Activated CD4-positive, alpha-beta T cell treated with anti-CD3 and anti-CD28 coated beads, Interleukin-2, amount 50 U/mL, for 16 hours (primary cell): ENCODE measurements around the gene ADGRB2.

ENCODE experiments used
- DNase-seq: peaks from one replicate; pipeline ENCODE4 v3.0.0-alpha.2; 2020

ADGRB2 gene

GRCh38 chr1:31795801-31796621 lies 31.9 kb upstream of the ADGRB2 start:
- no peak for DNase-seq

GRCh38 chr1:31795096-31795675 lies 31.0 kb upstream of the ADGRB2 start:
- no peak for DNase-seq

DNA sequence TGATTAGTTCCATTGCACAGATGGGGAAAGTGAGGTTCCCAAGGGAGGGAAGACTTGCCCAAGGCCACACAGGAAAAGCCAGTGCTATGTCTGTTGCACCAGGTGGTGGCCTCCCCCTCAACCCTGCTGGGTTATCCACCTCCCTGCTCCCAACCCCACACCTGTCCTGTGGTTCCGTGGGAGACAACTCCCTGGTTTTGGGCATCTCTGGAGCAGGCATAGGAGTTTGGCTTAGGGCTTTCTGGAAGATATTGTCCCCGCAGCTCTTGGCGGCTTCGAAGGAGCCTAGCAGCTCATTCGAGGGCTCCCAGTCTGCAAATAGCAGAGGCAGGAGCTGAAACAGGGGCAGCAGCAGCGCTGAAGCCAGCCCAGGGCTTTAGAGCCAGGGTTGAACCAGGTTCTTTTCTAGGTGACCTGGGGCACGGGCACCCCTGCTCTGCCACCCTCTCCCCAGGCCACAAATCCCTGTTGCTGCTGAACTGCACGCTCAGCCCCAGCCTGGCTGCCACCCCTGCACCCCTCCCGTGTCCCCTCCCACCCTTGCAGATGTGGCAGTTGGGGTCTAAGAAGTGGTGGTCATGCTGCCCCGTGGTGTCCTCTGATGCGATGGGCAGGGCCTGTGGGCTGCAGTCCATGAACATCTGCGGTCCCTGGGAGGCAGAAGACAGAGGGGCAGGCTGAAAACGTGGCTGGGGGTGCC lies 29.6 kb upstream of the ADGRB2 start:
- DNase-seq, result no peak

- DNase-seq, result no peak
These were observed 28.9 kb upstream of the ADGRB2 start for GRCh38 chr1:31793086-31793485.

- no peak for DNase-seq
These were observed 28.4 kb upstream of the ADGRB2 start for GRCh38 chr1:31792541-31792940.

GRCh38 chr1:31792116-31792515 lies 28.0 kb upstream of the ADGRB2 start:
- no peak for DNase-seq

DNA sequence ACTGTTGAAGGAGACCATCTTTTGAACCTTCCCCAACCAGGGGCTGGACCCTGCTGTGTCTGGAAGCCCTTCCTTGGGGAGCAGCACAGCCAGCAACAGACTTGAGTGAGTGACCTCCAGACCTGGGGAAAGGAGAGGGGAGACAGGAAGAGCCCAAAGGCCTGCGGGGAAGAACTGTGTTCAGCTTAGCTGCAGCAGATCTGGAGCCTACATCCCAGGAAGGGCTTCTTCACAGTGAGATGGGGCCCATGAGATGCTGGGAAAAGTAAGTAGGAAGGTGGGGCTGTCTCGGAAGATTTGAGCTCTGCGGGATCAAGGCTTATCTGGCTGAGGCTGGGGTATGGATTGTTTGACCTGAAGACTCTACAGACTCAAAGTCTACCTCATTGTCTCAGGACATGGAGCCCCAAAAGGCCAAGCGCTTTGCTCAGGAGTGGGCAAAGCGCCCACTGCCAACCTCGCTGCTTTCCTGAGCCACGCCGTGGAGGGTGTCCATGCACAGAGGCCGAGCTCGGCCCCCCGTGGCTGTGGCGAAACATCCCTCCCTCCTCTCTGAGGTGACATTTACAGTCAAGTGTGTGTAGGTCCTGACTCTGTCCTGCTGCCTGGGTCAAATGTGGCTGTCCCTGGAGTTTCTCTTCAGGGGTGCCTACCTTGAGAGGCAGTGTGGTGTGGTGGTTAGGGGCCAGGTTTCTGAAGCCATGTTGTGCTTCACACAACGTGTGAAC lies 27.2 kb upstream of the ADGRB2 start:
- DNase-seq, result no peak

GRCh38 chr1:31790641-31791091 lies 26.5 kb upstream of the ADGRB2 start:
- DNase-seq, result no peak

DNA sequence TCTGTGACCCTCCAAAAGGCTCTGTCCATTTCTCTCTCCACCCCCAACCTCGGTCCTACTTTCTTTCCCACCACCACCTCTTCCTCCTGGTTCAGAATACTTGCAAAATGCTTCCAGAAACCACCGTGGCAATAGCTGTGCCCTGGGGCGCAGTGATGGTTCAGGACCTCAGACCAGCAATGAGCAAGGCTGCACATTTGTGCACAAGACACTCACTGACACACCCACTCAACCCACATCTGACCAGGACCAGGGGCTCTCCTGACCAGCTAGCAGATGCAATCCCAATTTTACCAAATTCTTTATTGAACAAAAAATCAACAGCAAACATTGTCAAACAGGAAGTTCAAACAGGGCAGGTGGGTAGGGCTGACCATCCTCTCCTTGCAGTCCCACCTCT lies 26.0 kb upstream of the ADGRB2 start:
- no peak for DNase-seq

DNA sequence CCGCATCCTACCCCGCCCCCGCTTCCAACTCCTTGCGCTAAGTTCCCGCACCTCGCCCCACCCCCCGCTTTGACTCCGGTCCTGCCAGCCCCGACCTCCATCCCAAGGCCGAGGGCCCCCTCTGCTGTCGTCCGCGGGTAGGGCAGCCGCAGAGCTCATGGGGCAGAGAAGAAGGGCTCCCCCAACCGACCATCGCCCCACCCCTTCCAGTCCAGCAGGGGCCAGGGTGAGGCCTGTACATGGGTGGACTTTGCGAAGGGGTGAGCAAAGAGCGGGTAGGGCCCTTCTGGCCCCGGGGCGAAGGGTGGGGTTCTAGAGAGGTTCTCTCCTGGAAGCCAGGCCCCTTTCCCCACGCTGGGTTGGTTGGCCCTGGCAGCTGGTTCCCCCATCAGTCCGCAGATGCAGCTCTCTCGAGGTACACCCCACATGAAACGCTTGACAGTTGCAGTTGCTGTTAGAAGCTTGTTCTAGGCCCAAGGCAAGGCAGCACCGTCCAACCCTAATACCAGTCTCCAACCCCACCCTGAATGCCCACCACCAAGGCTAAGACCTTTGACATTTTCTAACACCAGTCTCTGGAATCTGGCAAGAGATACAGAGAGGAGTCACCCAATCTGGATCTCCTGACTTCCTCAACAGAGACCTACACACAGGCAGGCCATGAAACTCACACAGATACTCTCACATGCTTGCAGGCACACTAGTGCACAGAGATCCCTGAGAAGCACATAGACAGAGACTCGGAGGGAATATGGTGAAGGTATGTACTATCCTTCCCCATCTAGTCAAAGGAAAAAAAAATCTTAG lies 25.3 kb upstream of the ADGRB2 start:
- DNase-seq, result peak; percentile 94

- DNase-seq, result no peak
These were observed 24.7 kb upstream of the ADGRB2 start for GRCh38 chr1:31788825-31789256.

DNA sequence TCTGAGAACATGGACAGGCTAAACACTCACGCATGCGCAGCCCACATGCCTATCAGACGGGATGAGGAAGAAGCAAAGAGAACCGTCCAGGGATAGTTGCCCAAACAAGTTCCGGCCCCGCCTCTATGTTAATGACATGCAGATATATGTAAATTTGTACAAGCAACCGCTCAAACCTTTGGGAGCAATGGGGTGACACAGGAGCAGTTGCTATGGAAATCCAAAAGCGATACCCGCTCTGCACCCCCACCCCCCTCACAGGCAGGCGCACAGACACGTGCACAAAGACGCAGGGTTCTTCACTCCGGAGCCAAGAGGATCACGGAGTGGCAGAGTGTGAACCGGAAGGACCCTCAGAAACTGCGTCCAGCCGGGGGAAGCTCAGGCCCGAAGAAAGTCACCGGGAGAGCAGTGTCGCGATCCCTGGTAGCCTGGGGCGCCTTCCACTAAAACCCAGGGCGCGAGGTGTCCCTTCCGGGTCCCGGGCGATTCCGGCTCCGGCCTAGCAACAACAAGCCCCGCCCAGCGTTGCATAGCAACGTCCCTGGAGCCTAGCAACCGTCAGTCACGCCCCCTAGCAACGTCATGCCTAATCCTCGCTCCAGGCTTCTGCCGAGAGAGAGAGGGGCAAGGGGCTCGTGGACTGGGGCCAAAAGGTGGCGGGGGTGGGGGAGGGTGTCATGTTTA lies 24.1 kb upstream of the ADGRB2 start:
- DNase-seq, result peak; percentile 95

DNA sequence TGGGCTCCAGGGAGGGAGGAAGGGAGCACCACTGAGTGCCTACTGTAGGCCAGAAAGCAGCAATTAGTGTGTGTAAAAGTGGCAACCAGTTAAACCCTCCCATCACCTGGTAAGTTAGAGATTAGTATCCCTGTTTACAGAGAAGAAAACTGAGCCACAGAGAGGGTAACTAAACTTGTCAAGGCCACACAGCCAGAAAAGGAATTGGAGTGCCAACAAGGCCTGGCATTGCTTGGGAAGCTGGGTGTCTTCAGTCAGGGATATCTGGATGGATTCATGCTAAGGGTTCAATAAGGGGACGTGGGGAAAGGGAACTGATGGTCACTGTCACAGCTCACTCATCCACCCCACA lies 23.6 kb upstream of the ADGRB2 start:
- no peak for DNase-seq

GRCh38 chr1:31787261-31787660 lies 23.1 kb upstream of the ADGRB2 start:
- DNase-seq, result no peak

DNA sequence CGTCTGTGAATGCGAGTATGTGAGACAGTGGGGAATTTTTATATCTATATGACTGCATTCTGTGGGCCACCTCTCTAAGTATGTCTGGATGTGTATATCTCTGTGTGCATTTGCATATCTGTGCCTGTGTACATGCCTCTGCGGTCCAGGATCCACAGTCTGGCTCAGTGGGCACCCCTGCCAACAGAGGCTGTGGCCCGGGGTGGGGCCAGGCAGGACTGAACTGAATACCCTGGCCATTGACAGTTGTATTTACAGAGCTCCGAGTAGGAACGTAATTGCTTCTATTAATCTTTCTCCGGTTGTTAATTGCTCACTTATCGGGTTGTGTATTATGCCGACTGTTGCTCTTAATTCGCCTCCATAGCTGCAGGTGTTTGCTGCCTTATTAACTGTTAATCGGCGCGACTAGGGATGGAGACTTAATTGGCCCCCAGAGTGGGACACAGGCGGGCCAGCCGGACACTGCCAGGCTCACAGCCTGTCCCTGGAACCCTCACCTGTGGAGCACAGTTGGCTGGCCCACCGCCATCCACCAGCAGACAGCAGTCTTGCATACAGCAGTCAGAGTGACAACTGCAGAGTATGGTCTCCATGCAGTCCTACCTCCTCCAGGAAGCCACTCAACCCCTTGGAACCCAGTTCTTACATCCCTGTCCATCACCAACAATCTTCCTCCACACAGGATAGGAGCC lies 22.4 kb upstream of the ADGRB2 start:
- DNase-seq, result no peak

DNA sequence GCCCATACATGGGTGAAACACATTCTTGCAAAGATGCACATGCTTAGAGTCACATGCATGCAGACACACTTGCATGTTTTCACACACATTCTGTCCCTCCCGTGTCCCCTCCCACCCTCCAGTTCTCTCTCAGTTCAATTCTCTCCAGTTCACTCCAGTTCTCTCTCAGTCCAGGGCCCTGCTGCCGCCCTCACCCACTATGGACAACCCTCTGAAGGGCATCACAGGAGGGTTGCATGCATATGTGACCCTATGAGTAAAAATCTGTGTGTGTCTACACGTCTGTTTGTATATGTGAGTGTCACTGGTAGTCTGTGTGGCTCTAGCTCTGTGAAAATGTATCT lies 21.8 kb upstream of the ADGRB2 start:
- DNase-seq, result no peak

GRCh38 chr1:31785020-31785946 lies 21.1 kb upstream of the ADGRB2 start:
- DNase-seq, result no peak

GRCh38 chr1:31784356-31785019 lies 20.3 kb upstream of the ADGRB2 start:
- no peak for DNase-seq

DNA sequence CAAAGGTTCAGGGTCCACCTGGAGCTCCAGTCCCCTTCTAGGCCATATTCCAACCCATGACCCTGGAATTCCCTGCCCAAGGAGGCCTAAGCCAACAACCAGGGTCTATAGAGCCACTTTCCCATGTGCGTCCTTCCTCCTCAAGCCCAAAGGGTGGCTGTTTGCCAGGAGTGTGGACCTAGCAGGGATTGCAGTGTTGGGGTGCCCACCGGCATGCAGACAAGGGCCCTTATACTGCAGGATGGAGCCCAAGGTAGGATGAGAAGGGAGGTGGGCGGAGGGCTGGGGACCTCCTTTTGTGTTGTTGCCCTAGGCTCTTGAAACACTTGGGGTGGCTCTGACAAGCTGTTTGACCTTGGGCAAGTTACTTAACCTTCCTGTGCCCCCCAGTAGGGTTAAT lies 19.7 kb upstream of the ADGRB2 start:
- no peak for DNase-seq
